Testis (tissue), 3 donors: ENCODE measurements around the gene IL22. TPM values are rescaled to one million over a fixed set of nuclear protein-coding genes. Genes with fewer than 3 reads are reported as not detected.

Experiments
- DNase-seq: peaks from one replicate; pipeline ENCODE4 v3.0.0-alpha.2; 2019
- H3K27ac ChIP-seq, 2 donors: fragments of 200-600 bp; sonication (generic); one replicate each; pipeline ENCODE4 v1.5.1; 2019
- H3K27me3 ChIP-seq: fragments of 200-600 bp; sonication (generic); one replicate; pipeline ENCODE4 v1.5.1; 2019
- H3K36me3 ChIP-seq: fragments of 200-600 bp; sonication (generic); one replicate; pipeline ENCODE4 v1.5.1; 2017; ENCODE audit warnings: low read depth; ENCODE audit errors: missing control alignments
- H3K4me1 ChIP-seq: fragments of 200-600 bp; sonication (generic); one replicate; pipeline ENCODE4 v1.5.1; 2019
- H3K4me3 ChIP-seq, 2 donors: fragments of 200-600 bp; sonication (generic); one replicate each; pipeline ENCODE4 v1.5.1; 2017 to 2019
- H3K9me3 ChIP-seq: fragments of 200-600 bp; sonication (generic); one replicate; pipeline ENCODE4 v1.5.1; 2017
- CTCF ChIP-seq, 3 experiments: fragments of 450-650 bp in 2 of 3; fragments of 200-600 bp in 1 of 3; sonication (generic) in 1 of 3; IDR thresholded peaks; one replicate each; pipeline ENCODE4 v1.5.1; 2016 to 2019; ENCODE audit warnings: antibody characterized with exemption in 3 of 3, mild to moderate bottlenecking in 2 of 3, moderate library complexity in 1 of 3
- POLR2A ChIP-seq: fragments of 450-650 bp; IDR thresholded peaks from one replicate; pipeline ENCODE4 v1.6.1; 2017; ENCODE audit warnings: antibody characterized with exemption, mild to moderate bottlenecking, moderate library complexity
- WGBS, 2 donors: methylation state at CpG; one replicate each; pipeline ENCODE4 v1.1.5; 2018; 5-methylcytosine and 5-hydroxymethylcytosine counted together
- intact Hi-C: fragments of 100-400 bp; cut with DNase I; formaldehyde crosslinking; loops from one replicate; pipeline ENCODE4 v1.15.1; 2023; ENCODE audit warnings: low total_unique reads
- polyA plus RNA-seq: library from polyadenylated mRNA; stranded (reverse); fragments of 350-450 nt; fragmentation: Illumina TruSeq; extraction: RNeasy Lipid Tissue Mini Kit (QIAGEN cat#74804); gene quantifications from one replicate; pipeline ENCODE4 v1.2.3, GENCODE V29; 2014; ENCODE audit warnings: low read depth, low replicate concordance; ENCODE audit not compliant: insufficient read depth
- total RNA-seq, 2 donors: library from RNA; depleted of rRNA; stranded (reverse); fragments of >200 nt; gene quantifications; one replicate each; pipeline ENCODE4 v1.2.3, GENCODE V29; 2016

The IL22 gene
- total and polyA plus RNA-seq, 3 donors from 2014 or later, result not detected

- intact Hi-C loops, result no loop called here
- H3K9me3 ChIP-seq, result no peaks in the 10 kb centered on the region
- no peaks in the 10 kb centered on the region for H3K36me3 ChIP-seq
- TF ChIP-seq CTCF (IDR thresholded peaks at IDR 0.05), result no peak
- TF ChIP-seq POLR2A, result no peak
- no peaks in the 10 kb centered on the region for H3K4me1 ChIP-seq
- H3K4me3 ChIP-seq, result no peak overlapping the region
- no peaks in the 10 kb centered on the region for H3K27me3 ChIP-seq
- no peak for DNase-seq
- no peak overlapping the region for H3K27ac ChIP-seq
- WGBS, 2 donors, result 81 to 85% methylated on average over 3 of the region's 3 CpGs
These were observed 3.0 kb downstream of the IL22 start for GRCh38 chr12:68250454-68250853.

GRCh38 chr12:68247785-68248184 lies 5.6 kb downstream of the IL22 start:
- no peak overlapping the region for H3K27ac ChIP-seq
- no peaks in the 10 kb centered on the region for H3K27me3 ChIP-seq
- H3K36me3 ChIP-seq, result no peaks in the 10 kb centered on the region
- DNase-seq, result no peak
- no peaks in the 10 kb centered on the region for H3K4me1 ChIP-seq
- intact Hi-C loops, result no loop called here
- no peak overlapping the region for H3K4me3 ChIP-seq
- H3K9me3 ChIP-seq, result no peaks in the 10 kb centered on the region
- TF ChIP-seq CTCF (IDR thresholded peaks at IDR 0.05) (no peak), POLR2A (no peak)

- 80 to 92% methylated on average over 6 of the region's 6 CpGs for WGBS, 2 donors
- Histone ChIP-seq H3K27ac (no peak overlapping the region), H3K9me3 (no peaks in the 10 kb centered on the region), H3K36me3 (no peaks in the 10 kb centered on the region), H3K4me3 (no peak overlapping the region), H3K4me1 (peaks cover 4% of the 10 kb centered on the region), H3K27me3 (no peaks in the 10 kb centered on the region)
- TF ChIP-seq POLR2A (no peak), CTCF (IDR thresholded peaks at IDR 0.05) (no peak)
- intact Hi-C loops, result no loop called here
- no peak for DNase-seq
These were observed 7.1 kb downstream of the IL22 start for GRCh38 chr12:68246350-68246749.

- WGBS, 2 donors, result 33 to 64% methylated on average over 6 of the region's 6 CpGs
- Histone ChIP-seq H3K9me3 (no peaks in the 10 kb centered on the region), H3K27ac (peak overlapping the region; percentile 31 to 33), H3K4me3 (peak overlapping the region in 1 of 2 donors; percentile 24), H3K4me1 (peaks cover 5% of the 10 kb centered on the region), H3K36me3 (no peaks in the 10 kb centered on the region), H3K27me3 (no peaks in the 10 kb centered on the region)
- no peak for TF ChIP-seq POLR2A
- TF ChIP-seq CTCF (IDR thresholded peaks at IDR 0.05), result no peak
- intact Hi-C loops, result no loop called here
- peak; percentile 19 for DNase-seq
These were observed 8.0 kb downstream of the IL22 start for GRCh38 chr12:68245180-68246021.

GRCh38 chr12:68242777-68243176 lies 10.6 kb downstream of the IL22 start:
- intact Hi-C loops, result no loop called here
- H3K27me3 ChIP-seq, result no peaks in the 10 kb centered on the region
- TF ChIP-seq CTCF (IDR thresholded peaks at IDR 0.05), result no peak
- TF ChIP-seq POLR2A, result no peak
- H3K36me3 ChIP-seq, result no peaks in the 10 kb centered on the region
- H3K27ac ChIP-seq, result no peak overlapping the region
- H3K9me3 ChIP-seq, result no peaks in the 10 kb centered on the region
- peaks cover 5% of the 10 kb centered on the region for H3K4me1 ChIP-seq
- no peak overlapping the region for H3K4me3 ChIP-seq
- DNase-seq, result no peak
